K562 (cell line): ENCODE data around the gene ARMC6. TPM values are rescaled to one million over a fixed set of nuclear protein-coding genes. Genes with fewer than 3 reads are reported as not detected.
A peak's percentile ranks its signal among the peaks of the same experiment; 100 is the strongest.

ENCODE experiments used
- CHD4 ChIP-seq: fragments of 200-600 bp; sonication (generic); IDR thresholded peaks from 3 replicates; pipeline ENCODE4 v1.6.1; 2012; ENCODE audit warnings: low read depth, mild to moderate bottlenecking, mixed read lengths, low read length, inconsistent platforms; ENCODE audit not compliant: insufficient read depth, insufficient replicate concordance, poor library complexity, severe bottlenecking
- DIDO1 ChIP-seq: fragments of 450-650 bp; IDR thresholded peaks from 2 replicates; pipeline ENCODE4 v1.6.1; 2016; ENCODE audit warnings: low read depth, missing biosample characterization, missing genetic modification characterization
- FOXK2 ChIP-seq, 2 experiments: fragments of 450-650 bp; IDR thresholded peaks in 1 of 2; conservative IDR thresholded peaks in 1 of 2; 2 replicates each; pipeline ENCODE4 v1.6.1; 2016; ENCODE audit warnings: low read depth in 2 of 2, mild to moderate bottlenecking in 1 of 2
- FOXM1 ChIP-seq, 2 experiments: fragments of 450-650 bp in 1 of 2; sonication (generic) in 1 of 2; formaldehyde crosslinking in 1 of 2; IDR thresholded peaks; 2 replicates each; pipeline versions ENCODE4 v1.6.1 to v1.9.0; 2017 to 2022; ENCODE audit warnings: low read depth in 2 of 2, mild to moderate bottlenecking in 2 of 2, missing genetic modification reagents in 1 of 2, moderate library complexity in 1 of 2
- IFI16 ChIP-seq: fragments of 250-450 bp; sonication (Bioruptor Pico); IDR thresholded peaks from 2 replicates; pipeline ENCODE4 v2.1.2; 2022; ENCODE audit warnings: mild to moderate bottlenecking, inconsistent platforms
- JUN ChIP-seq, 2 experiments: sonication (generic) in 1 of 2; formaldehyde crosslinking in 1 of 2; IDR thresholded peaks; 2 replicates each; pipeline versions ENCODE4 v1.6.1 to v1.8.0; 2012 to 2022; ENCODE audit warnings: borderline replicate concordance in 2 of 2, mild to moderate bottlenecking in 2 of 2, improper control_type of control experiment in 1 of 2, low read depth in 1 of 2, low read length in 1 of 2, missing genetic modification reagents in 1 of 2
- KAT7 ChIP-seq: sonication (generic); formaldehyde crosslinking; IDR thresholded peaks from 2 replicates; pipeline ENCODE4 v1.8.0; 2022; ENCODE audit warnings: missing genetic modification reagents, mild to moderate bottlenecking, borderline replicate concordance
- KLF16 ChIP-seq: IDR thresholded peaks from 2 replicates; pipeline ENCODE4 v1.6.1; 2016; ENCODE audit warnings: antibody characterized with exemption
- MAFK ChIP-seq: IDR thresholded peaks from 2 replicates; pipeline ENCODE4 v1.6.1; 2011; ENCODE audit warnings: low read length, improper control_type of control experiment
- NFE2 ChIP-seq: IDR thresholded peaks from 2 replicates; pipeline ENCODE4 v1.6.1; 2014; ENCODE audit warnings: antibody characterized with exemption, low read depth
- SAFB ChIP-seq: fragments of 200-400 bp; formaldehyde crosslinking; IDR thresholded peaks from 2 replicates; pipeline ENCODE4 v1.6.1; 2017; ENCODE audit warnings: low read depth, low read length, borderline replicate concordance
- STAT5A ChIP-seq: IDR thresholded peaks from 2 replicates; pipeline ENCODE4 v1.6.1; 2012; ENCODE audit warnings: low read length, inconsistent platforms, borderline replicate concordance
- TAF1 ChIP-seq: IDR thresholded peaks from 2 replicates; pipeline ENCODE4 v1.6.1; 2011; ENCODE audit warnings: mild to moderate bottlenecking, low read length, moderate library complexity; ENCODE audit not compliant: insufficient read depth, control insufficient read depth, severe bottlenecking; ENCODE audit errors: extremely low read depth
- ZBTB1 ChIP-seq: sonication (generic); formaldehyde crosslinking; IDR thresholded peaks from 2 replicates; pipeline ENCODE4 v1.8.1; 2023; ENCODE audit warnings: missing genetic modification reagents, low read depth, mild to moderate bottlenecking, borderline replicate concordance
- ZNF124 ChIP-seq: sonication (generic); formaldehyde crosslinking; IDR thresholded peaks from 2 replicates; pipeline ENCODE4 v1.8.1; 2022; ENCODE audit warnings: missing genetic modification reagents
- polyA plus RNA-seq, 8 experiments: library from polyadenylated mRNA; depleted of rRNA in 4 of 8; stranded (reverse) in 5 of 8; unstranded in 3 of 8; fragments of >200 nt; fragmentation: Nextera tagmentation in 2 of 8; fragmentation: Illumina TruSeq in 1 of 8; extraction: Ambion mirVana in 2 of 8; extraction: Trizol in 1 of 8; gene quantifications; 2 replicates each; pipeline versions ENCODE4 v1.2.1 to v1.2.3, GENCODE V29; 2011 to 2014; ENCODE audit warnings: inconsistent platforms in 1 of 8, missing spikeins in 1 of 8
- total RNA-seq, 7 experiments: library from RNA; depleted of rRNA in 6 of 7; stranded (reverse); fragments of >200 nt in 6 of 7; fragmentation: Illumina TruSeq in 2 of 7; extraction: Trizol in 2 of 7; gene quantifications; 2 replicates each; pipeline versions ENCODE4 v1.2.1 to v1.2.3, GENCODE V29; 2011 to 2021; ENCODE audit warnings: low replicate concordance in 1 of 7
- TF ChIP-seq, protein P1 (sequence below): fragments of 200-800 bp; sonication (Bioruptor generic); IDR thresholded peaks from 2 replicates; pipeline ENCODE4 v1.6.1; 2017; ENCODE audit warnings: missing genetic modification characterization, missing compliant biosample characterization
- TF ChIP-seq, protein P2 (sequence below): fragments of 450-650 bp; IDR thresholded peaks from 2 replicates; pipeline ENCODE4 v1.6.1; 2014; ENCODE audit warnings: low read depth, mild to moderate bottlenecking, moderate library complexity, borderline replicate concordance
- TF ChIP-seq, protein P3 (sequence below): sonication (generic); formaldehyde crosslinking; IDR thresholded peaks from 2 replicates; pipeline ENCODE4 v1.8.1; 2023; ENCODE audit warnings: mild to moderate bottlenecking, missing genetic modification reagents
- TF ChIP-seq, protein P4 (sequence below), 2 experiments: fragments of 250-450 bp in 1 of 2; fragments of 450-650 bp in 1 of 2; sonication (Bioruptor Pico) in 1 of 2; IDR thresholded peaks; 2 replicates each; pipeline versions ENCODE4 v1.6.1 to v1.8.0; 2016 to 2021; ENCODE audit warnings: mild to moderate bottlenecking in 2 of 2, moderate library complexity in 2 of 2, missing compliant biosample characterization in 1 of 2, missing genetic modification characterization in 1 of 2

Gene ARMC6
- total and polyA plus RNA-seq, 9 of the 15 experiments (the other 6 are each of a cell fraction or from before 2014, with no cell fraction given): 2.1 to 93.4 (median 63.6) TPM

DNA sequence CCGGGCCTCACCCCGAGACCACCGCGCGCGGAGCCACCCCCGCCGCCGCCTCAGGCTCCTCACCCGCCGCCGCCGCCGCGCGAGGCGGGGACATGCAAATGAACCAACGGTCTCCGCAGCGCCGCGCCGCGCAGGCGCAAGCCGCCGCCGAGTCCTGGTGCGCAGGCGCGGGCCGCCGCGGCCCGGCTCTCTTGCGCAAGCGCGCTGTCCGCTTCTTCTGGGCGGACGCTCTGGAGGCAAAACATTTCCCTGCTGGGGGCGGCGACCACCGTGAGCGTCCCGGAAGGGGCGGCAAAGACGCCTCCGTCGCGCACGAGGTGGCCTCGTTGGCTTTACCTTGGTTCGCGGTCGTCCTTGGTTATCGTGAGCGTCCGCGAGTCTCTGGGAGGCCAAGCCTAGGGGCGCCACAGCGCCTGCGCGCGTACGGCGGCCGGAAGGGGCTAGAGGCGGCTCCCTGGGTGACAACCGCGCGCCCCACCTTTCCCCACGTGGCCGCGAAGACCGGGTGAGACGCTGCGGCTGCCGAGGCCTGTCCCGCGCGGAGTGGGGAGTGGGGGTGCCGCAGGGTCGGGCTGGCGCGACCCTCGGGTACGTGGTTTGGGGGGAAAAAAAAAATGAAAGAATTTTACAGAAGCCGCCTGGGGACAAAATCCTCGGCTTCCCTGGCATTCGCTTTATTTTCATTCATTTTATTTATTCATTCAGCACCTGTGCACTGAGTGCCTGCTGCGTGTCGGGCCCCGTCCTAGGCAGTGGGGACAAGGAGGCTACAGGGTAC, at the start of gene ARMC6, which contains the start of gene SUGP2 (continued):
- TF ChIP-seq, protein P1, sequence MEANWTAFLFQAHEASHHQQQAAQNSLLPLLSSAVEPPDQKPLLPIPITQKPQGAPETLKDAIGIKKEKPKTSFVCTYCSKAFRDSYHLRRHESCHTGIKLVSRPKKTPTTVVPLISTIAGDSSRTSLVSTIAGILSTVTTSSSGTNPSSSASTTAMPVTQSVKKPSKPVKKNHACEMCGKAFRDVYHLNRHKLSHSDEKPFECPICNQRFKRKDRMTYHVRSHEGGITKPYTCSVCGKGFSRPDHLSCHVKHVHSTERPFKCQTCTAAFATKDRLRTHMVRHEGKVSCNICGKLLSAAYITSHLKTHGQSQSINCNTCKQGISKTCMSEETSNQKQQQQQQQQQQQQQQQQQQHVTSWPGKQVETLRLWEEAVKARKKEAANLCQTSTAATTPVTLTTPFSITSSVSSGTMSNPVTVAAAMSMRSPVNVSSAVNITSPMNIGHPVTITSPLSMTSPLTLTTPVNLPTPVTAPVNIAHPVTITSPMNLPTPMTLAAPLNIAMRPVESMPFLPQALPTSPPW (CRISPR knock-in tag): peak; percentile 50; the same call in 1 of the 2 replicates
- no peak for TF ChIP-seq FOXM1 (IDR thresholded peaks at IDR 0.05; ENCODE audit: low read depth)
- TF ChIP-seq FOXM1 (CRISPR knock-in tag; IDR thresholded peaks at IDR 0.05; ENCODE audit: low read depth): peak; percentile 49; the same call in 1 of the 2 replicates
- TF ChIP-seq IFI16 (CRISPR knock-in tag): no peak
- TF ChIP-seq, protein P2, sequence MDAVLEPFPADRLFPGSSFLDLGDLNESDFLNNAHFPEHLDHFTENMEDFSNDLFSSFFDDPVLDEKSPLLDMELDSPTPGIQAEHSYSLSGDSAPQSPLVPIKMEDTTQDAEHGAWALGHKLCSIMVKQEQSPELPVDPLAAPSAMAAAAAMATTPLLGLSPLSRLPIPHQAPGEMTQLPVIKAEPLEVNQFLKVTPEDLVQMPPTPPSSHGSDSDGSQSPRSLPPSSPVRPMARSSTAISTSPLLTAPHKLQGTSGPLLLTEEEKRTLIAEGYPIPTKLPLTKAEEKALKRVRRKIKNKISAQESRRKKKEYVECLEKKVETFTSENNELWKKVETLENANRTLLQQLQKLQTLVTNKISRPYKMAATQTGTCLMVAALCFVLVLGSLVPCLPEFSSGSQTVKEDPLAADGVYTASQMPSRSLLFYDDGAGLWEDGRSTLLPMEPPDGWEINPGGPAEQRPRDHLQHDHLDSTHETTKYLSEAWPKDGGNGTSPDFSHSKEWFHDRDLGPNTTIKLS: peak; percentile 78
- TF ChIP-seq STAT5A: no peak
- no peak for TF ChIP-seq NFE2
- no peak for TF ChIP-seq CHD4
- TF ChIP-seq MAFK: no peak
- peak; percentile 82 for TF ChIP-seq SAFB
- peak; percentile 55; the same call in 1 of the 2 replicates for TF ChIP-seq JUN (IDR thresholded peaks at IDR 0.05; ENCODE audit: borderline replicate concordance, low read depth, low read length)
- TF ChIP-seq JUN (CRISPR knock-in tag; IDR thresholded peaks at IDR 0.05; ENCODE audit: borderline replicate concordance): no peak
- 0 out of 2 replicates have a peak, but pooled peaks have one; percentile 52 for TF ChIP-seq DIDO1
- TF ChIP-seq, protein P3, sequence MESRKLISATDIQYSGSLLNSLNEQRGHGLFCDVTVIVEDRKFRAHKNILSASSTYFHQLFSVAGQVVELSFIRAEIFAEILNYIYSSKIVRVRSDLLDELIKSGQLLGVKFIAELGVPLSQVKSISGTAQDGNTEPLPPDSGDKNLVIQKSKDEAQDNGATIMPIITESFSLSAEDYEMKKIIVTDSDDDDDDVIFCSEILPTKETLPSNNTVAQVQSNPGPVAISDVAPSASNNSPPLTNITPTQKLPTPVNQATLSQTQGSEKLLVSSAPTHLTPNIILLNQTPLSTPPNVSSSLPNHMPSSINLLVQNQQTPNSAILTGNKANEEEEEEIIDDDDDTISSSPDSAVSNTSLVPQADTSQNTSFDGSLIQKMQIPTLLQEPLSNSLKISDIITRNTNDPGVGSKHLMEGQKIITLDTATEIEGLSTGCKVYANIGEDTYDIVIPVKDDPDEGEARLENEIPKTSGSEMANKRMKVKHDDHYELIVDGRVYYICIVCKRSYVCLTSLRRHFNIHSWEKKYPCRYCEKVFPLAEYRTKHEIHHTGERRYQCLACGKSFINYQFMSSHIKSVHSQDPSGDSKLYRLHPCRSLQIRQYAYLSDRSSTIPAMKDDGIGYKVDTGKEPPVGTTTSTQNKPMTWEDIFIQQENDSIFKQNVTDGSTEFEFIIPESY (CRISPR knock-in tag): no peak
- TF ChIP-seq, protein P4, sequence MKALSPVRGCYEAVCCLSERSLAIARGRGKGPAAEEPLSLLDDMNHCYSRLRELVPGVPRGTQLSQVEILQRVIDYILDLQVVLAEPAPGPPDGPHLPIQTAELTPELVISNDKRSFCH (CRISPR knock-in tag; IDR thresholded peaks at IDR 0.05): no peak
- TF ChIP-seq, protein P4 (tag; IDR thresholded peaks at IDR 0.05): no peak
- TF ChIP-seq KLF16: peak; percentile 70
- peak; percentile 96; the same call in 1 of the 2 replicates for TF ChIP-seq KAT7 (CRISPR knock-in tag)
- TF ChIP-seq FOXK2 (conservative IDR thresholded peaks at IDR 0.05 in 1 of 2, IDR thresholded peaks at IDR 0.05 in 1 of 2; ENCODE audit: low read depth in 2 of 2): peak; percentile 25 to 52
- TF ChIP-seq TAF1: peak; percentile 58
- TF ChIP-seq ZBTB1 (CRISPR knock-in tag): peak; percentile 66; the same call in 1 of the 2 replicates
- no peak for TF ChIP-seq ZNF124 (CRISPR knock-in tag)
